IMR-90 (cell line): ENCODE results near the gene ACP2. TPM values are rescaled to one million over a fixed set of nuclear protein-coding genes. Genes with fewer than 3 reads are reported as not detected.

Source experiments
- ATAC-seq: fragments of 200-7000 bp; cut with Tn5 transposase; 2 replicates; pipeline ENCODE4 v1.9.1; 2020; ENCODE audit warnings: low read depth, mild to moderate bottlenecking, moderate library complexity
- BruUV-seq: library from RNA; stranded (reverse); fragments of 400-500 nt; replicated peaks from 2 replicates; lab custom pipeline; 2021; lab: Mats Ljungman, UMichigan
- CTCF ChIA-PET: fragments of 300-600 bp; formaldehyde crosslinking; extraction: SDS; loops from one replicate; lab custom pipeline; 2021; ENCODE audit warnings: antibody characterized with exemption; lab: Yijun Ruan, JAX
- POLR2A ChIA-PET: fragments of 300-600 bp; sonication (Branson Sonifier 250); formaldehyde crosslinking; loops from one replicate; lab custom pipeline; 2022; ENCODE audit warnings: antibody characterized with exemption; ENCODE audit not compliant: unreplicated experiment; lab: Charles Lee
- DNase-seq: peaks from one replicate; pipeline ENCODE4 v3.0.0; 2013
- H2AFZ ChIP-seq: replicated peaks from 2 replicates; pipeline ENCODE3; 2013; ENCODE audit warnings: low read length, mild to moderate bottlenecking; ENCODE audit not compliant: poor library complexity
- H2AK5ac ChIP-seq: 2 replicates; pipeline ENCODE4 v1.6.1; 2013; ENCODE audit warnings: low read depth, low read length, inconsistent platforms
- H2AK9ac ChIP-seq: replicated peaks from 2 replicates; pipeline ENCODE3; 2013; ENCODE audit warnings: mild to moderate bottlenecking, low read depth, low read length, moderate library complexity; ENCODE audit not compliant: poor library complexity
- H2BK120ac ChIP-seq: 2 replicates; pipeline ENCODE4 v1.6.1; 2013; ENCODE audit warnings: low read depth, low read length, inconsistent platforms
- H2BK15ac ChIP-seq: 3 replicates; pipeline ENCODE4 v1.6.1; 2013; ENCODE audit warnings: low read depth, low read length, inconsistent platforms
- H2BK20ac ChIP-seq: 2 replicates; pipeline ENCODE4 v1.6.1; 2013; ENCODE audit warnings: low read depth, mild to moderate bottlenecking, inconsistent platforms, low read length, moderate library complexity
- H2BK5ac ChIP-seq: 2 replicates; pipeline ENCODE4 v1.6.1; 2013; ENCODE audit warnings: mild to moderate bottlenecking, low read depth, low read length, inconsistent platforms; ENCODE audit not compliant: poor library complexity, severe bottlenecking
- H3K14ac ChIP-seq: replicated peaks from 2 replicates; pipeline ENCODE4 v1.6.1; 2013; ENCODE audit warnings: low read depth, low read length, inconsistent platforms
- H3K18ac ChIP-seq: 2 replicates; pipeline ENCODE4 v1.6.1; 2013; ENCODE audit warnings: low read depth, low read length, control low read depth
- H3K23ac ChIP-seq: 2 replicates; pipeline ENCODE4 v1.6.1; 2013; ENCODE audit warnings: low read depth, low read length, inconsistent platforms
- H3K27ac ChIP-seq: 2 replicates; pipeline ENCODE4 v1.5.1; 2013; ENCODE audit warnings: mild to moderate bottlenecking, control low read depth, low read length; ENCODE audit not compliant: insufficient read depth
- H3K27me3 ChIP-seq: 2 replicates; pipeline ENCODE4 v1.6.1; 2013; ENCODE audit warnings: low read length; ENCODE audit not compliant: control insufficient read depth, insufficient read depth
- H3K36me3 ChIP-seq: 2 replicates; pipeline ENCODE4 v1.6.1; 2013; ENCODE audit warnings: low read length, mixed read lengths; ENCODE audit not compliant: control insufficient read depth, insufficient read depth
- H3K4ac ChIP-seq: 2 replicates; pipeline ENCODE4 v1.6.1; 2013; ENCODE audit warnings: low read depth, low read length, inconsistent platforms
- H3K4me1 ChIP-seq: 2 replicates; pipeline ENCODE4 v1.6.1; 2013; ENCODE audit warnings: low read length, mixed read lengths; ENCODE audit not compliant: control insufficient read depth, insufficient read depth
- H3K4me2 ChIP-seq: 2 replicates; pipeline ENCODE4 v1.6.1; 2013; ENCODE audit warnings: low read depth, mild to moderate bottlenecking, control low read depth, low read length, moderate library complexity
- H3K4me3 ChIP-seq: 2 replicates; pipeline ENCODE4 v1.5.1; 2013; ENCODE audit warnings: low read depth, mild to moderate bottlenecking, control low read depth, low read length, moderate library complexity; ENCODE audit not compliant: insufficient read depth
- H3K56ac ChIP-seq: 2 replicates; pipeline ENCODE4 v1.6.1; 2013; ENCODE audit warnings: low read length, inconsistent platforms; ENCODE audit not compliant: insufficient read depth; ENCODE audit errors: extremely low read depth
- H3K79me1 ChIP-seq, 2 experiments: 2 replicates each; pipeline ENCODE4 v1.6.1; 2013; ENCODE audit warnings: low read length in 2 of 2, inconsistent platforms in 1 of 2, low read depth in 1 of 2
- H3K9ac ChIP-seq: 2 replicates; pipeline ENCODE4 v1.6.1; 2013; ENCODE audit warnings: low read depth, low read length, control low read depth
- H3K9me1 ChIP-seq: 2 replicates; pipeline ENCODE4 v1.6.1; 2013; ENCODE audit warnings: low read length, inconsistent platforms; ENCODE audit not compliant: insufficient read depth
- H3K9me3 ChIP-seq: 2 replicates; pipeline ENCODE4 v1.6.1; 2013; ENCODE audit warnings: low read length; ENCODE audit not compliant: control insufficient read depth, insufficient read depth
- H4K20me1 ChIP-seq: 2 replicates; pipeline ENCODE4 v1.6.1; 2013; ENCODE audit warnings: low read length, inconsistent platforms; ENCODE audit not compliant: insufficient read depth
- H4K5ac ChIP-seq: 2 replicates; pipeline ENCODE4 v1.6.1; 2013; ENCODE audit warnings: mild to moderate bottlenecking, low read depth, low read length, control low read depth
- H4K8ac ChIP-seq, 2 experiments: 2 replicates each; pipeline ENCODE4 v1.6.1; 2013; ENCODE audit warnings: low read depth in 2 of 2, low read length in 2 of 2, control low read depth in 1 of 2, inconsistent platforms in 1 of 2
- H4K91ac ChIP-seq: 2 replicates; pipeline ENCODE4 v1.6.1; 2013; ENCODE audit warnings: low read depth, low read length, inconsistent platforms; ENCODE audit not compliant: insufficient read depth
- BHLHE40 ChIP-seq: fragments of 150-350 bp; IDR thresholded peaks from 2 replicates; pipeline ENCODE4 v1.6.1; 2016; ENCODE audit warnings: mild to moderate bottlenecking, low read depth, low read length
- CHD1 ChIP-seq: IDR thresholded peaks from 2 replicates; pipeline ENCODE4 v1.6.1; 2012; ENCODE audit warnings: low read depth, low read length, improper control_type of control experiment
- MAFK ChIP-seq: IDR thresholded peaks from 2 replicates; pipeline ENCODE4 v1.6.1; 2012; ENCODE audit warnings: low read depth, low read length, improper control_type of control experiment
- MAZ ChIP-seq: IDR thresholded peaks from 2 replicates; pipeline ENCODE4 v1.6.1; 2012; ENCODE audit warnings: low read depth, mild to moderate bottlenecking, low read length, improper control_type of control experiment, moderate library complexity, borderline replicate concordance
- RCOR1 ChIP-seq: IDR thresholded peaks from 2 replicates; pipeline ENCODE4 v1.6.1; 2012; ENCODE audit warnings: mild to moderate bottlenecking, low read length, improper control_type of control experiment; ENCODE audit not compliant: insufficient replicate concordance
- WGBS, 2 experiments: methylation state at CpG; one replicate each; pipeline versions ENCODE4 v1.1.5 to v1.1.7; 2013; ENCODE audit warnings: missing lambda C conversion rate in 2 of 2; ENCODE audit not compliant: insufficient read length in 1 of 2; ENCODE audit errors: extremely low coverage in 2 of 2; 5-methylcytosine and 5-hydroxymethylcytosine counted together
- dilution Hi-C: fragments of 300-500 bp; cut with HindIII; formaldehyde crosslinking; loops from one replicate; pipeline ENCODE4 v1.14.3; 2018; ENCODE audit warnings: low sequenced_read_pairs; ENCODE audit not compliant: unreplicated experiment
- in situ Hi-C: fragments of 300-500 bp; cut with MboI; formaldehyde crosslinking; loops from 3 replicates; pipeline ENCODE4 v1.14.3; 2019; ENCODE audit warnings: low sequenced_read_pairs, inconsistent platforms, mixed read lengths
- intact Hi-C: fragments of 100-400 bp; cut with micrococcal nuclease; formaldehyde crosslinking; loops from 2 replicates; pipeline ENCODE4 v1.10.0; 2022
- polyA plus RNA-seq, 3 experiments: library from polyadenylated mRNA; depleted of rRNA; stranded (reverse); fragments of >200 nt; gene quantifications; 2 replicates each; pipeline ENCODE4 v1.2.3, GENCODE V29; 2012; ENCODE audit warnings: low replicate concordance in 1 of 3
- total RNA-seq: library from RNA; depleted of rRNA; stranded (reverse); fragments of >200 nt; gene quantifications from 2 replicates; pipeline ENCODE4 v1.2.3, GENCODE V29; 2012
- TF ChIP-seq, protein P1 (sequence below): fragments of 150-350 bp; IDR thresholded peaks from 2 replicates; pipeline ENCODE4 v1.6.1; 2017; ENCODE audit warnings: mild to moderate bottlenecking, antibody characterized with exemption, low read length, low read depth

ACP2 gene
- total and polyA plus RNA-seq, 2 of the 4 experiments (the other 2 are of a cell fraction), result 17.7 to 23.6 TPM

DNA sequence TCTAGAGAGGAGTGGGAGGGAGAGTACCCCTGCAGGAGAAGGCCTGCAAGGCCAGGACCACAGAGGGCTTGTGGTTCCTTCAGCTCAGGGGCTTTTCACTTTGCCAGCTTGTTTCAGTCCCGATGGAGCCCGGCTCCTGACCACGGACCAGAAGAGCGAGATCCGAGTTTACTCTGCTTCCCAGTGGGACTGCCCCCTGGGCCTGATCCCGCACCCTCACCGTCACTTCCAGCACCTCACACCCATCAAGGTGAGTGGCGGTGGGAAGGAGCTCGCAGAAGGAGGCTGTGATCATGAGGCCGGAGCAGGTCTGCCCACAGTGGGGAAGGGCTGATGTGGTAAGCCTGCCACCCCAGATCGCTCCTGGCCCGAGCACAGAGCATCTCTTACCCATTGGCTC lies 13.5 kb downstream of the ACP2 start:
- H2BK5ac ChIP-seq, result peak overlapping the region; percentile 80
- TF ChIP-seq, protein P1, sequence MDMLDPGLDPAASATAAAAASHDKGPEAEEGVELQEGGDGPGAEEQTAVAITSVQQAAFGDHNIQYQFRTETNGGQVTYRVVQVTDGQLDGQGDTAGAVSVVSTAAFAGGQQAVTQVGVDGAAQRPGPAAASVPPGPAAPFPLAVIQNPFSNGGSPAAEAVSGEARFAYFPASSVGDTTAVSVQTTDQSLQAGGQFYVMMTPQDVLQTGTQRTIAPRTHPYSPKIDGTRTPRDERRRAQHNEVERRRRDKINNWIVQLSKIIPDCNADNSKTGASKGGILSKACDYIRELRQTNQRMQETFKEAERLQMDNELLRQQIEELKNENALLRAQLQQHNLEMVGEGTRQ, result no peak
- TF ChIP-seq RCOR1 (no peak), CHD1 (no peak), BHLHE40 (no peak), MAFK (no peak), MAZ (no peak)
- no peak overlapping the region for H3K23ac ChIP-seq
- H3K9me1 ChIP-seq, result peaks cover 4% of the 10 kb centered on the region; the same call in 1 of the 2 replicates
- H2BK20ac ChIP-seq, result no peak overlapping the region
- H3K27me3 ChIP-seq, result no peaks in the 10 kb centered on the region
- H3K56ac ChIP-seq, result no peak overlapping the region
- H4K91ac ChIP-seq, result peak overlapping the region; percentile 59; the same call in 1 of the 2 replicates
- H3K4me2 ChIP-seq, result no peak overlapping the region
- no peak overlapping the region for H3K4me3 ChIP-seq
- H2BK120ac ChIP-seq, result peak overlapping the region; percentile 63; the same call in 1 of the 2 replicates
- intact Hi-C loops (loop anchor here (2.0 kb wide), 1 partner anchor 58 kb away; the partner anchor contains the start of gene ARFGAP2), dilution Hi-C loops (no loop called here), in situ Hi-C loops (no loop called here)
- peaks cover 39% of the 10 kb centered on the region for H3K36me3 ChIP-seq
- peak overlapping the region; percentile 61 for H3K4ac ChIP-seq
- peak overlapping the region; percentile 42 to 69; a peak in 2 of 4 replicates for H4K8ac ChIP-seq
- no peaks in the 10 kb centered on the region; the same call in 1 of the 2 replicates for H4K20me1 ChIP-seq
- H2BK15ac ChIP-seq, result 0 out of 3 replicates have a peak overlapping the region, but pooled peaks have one; percentile 29
- H4K5ac ChIP-seq, result no peak overlapping the region
- no peak for ATAC-seq
- DNase-seq, result no peak
- no peaks in the 10 kb centered on the region for H3K9me3 ChIP-seq
- H2AK5ac ChIP-seq, result peak overlapping the region; percentile 69
- POLR2A ChIA-PET, result interaction anchor here (1.4 kb wide), 1 partner anchor 13 kb away, joined by 4 read pairs; the partner anchor contains the start of gene ACP2
- BruUV-seq, result no TSS peak
- CTCF ChIA-PET, result interaction anchor here (1.0 to 2.8 kb wide), 2 partner anchors 24 to 48 kb away, joined by 3 to 12 read pairs; no protein-coding TSS in a partner anchor
- H3K4me1 ChIP-seq, result peaks cover 14% of the 10 kb centered on the region
- H3K79me1 ChIP-seq, result peaks cover 9 to 43% of the 10 kb centered on the region in 2 experiments; a peak in 3 of 4 replicates
- H3K18ac ChIP-seq, result no peak overlapping the region
- H3K14ac ChIP-seq, result 0 out of 2 replicates have a peak overlapping the region, but pooled peaks have one; percentile 16
- H3K9ac ChIP-seq, result no peak overlapping the region
- H2AFZ ChIP-seq, result no peak overlapping the region
- no peak overlapping the region; the same call in 1 of the 2 replicates for H3K27ac ChIP-seq
- no CpG with 5 or more reads among the region's 12 CpGs for WGBS, 2 experiments
- H2AK9ac ChIP-seq, result peak overlapping the region; percentile 79
